ENCODE measurements around the gene FBXW9. TPM values are rescaled to one million over a fixed set of nuclear protein-coding genes. Genes with fewer than 3 reads are reported as not detected.

Gene FBXW9
- total RNA-seq, 4 donors from 2014 or later = 5.9 to 13.7 (median 11.3) TPM

DNA sequence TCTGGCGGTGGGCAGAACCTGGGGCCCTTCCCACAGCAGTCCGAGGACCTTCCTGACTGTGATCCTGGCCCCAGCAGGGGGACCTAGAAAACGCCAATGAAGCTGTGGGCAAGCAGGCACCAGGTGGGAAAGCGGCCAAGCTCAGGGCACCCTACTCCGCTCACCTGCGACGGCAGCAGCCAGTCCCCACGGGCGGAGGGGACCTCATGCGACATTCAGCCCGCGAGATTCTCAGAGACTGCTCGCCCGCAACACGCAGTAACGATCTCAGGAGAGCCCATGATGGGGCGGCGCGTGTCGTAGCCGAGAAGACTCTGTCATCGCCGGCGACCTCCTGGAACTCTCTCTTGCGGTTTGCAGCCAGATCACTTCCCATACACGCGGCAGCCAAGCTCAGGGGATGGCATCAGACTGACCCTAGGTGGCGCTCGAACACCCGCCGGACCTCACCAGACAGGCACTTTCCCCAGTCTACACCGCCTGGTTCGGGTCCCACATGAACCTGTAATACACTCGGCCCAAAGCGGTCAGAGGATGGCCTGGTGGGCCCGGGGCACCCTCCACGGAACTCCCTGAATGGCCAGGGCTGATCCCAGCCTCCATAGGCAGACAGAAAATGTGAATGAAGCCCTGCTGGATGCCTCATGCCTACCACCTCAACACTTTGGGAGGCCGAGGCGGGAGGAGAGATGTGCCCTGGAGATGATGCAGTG is 56.4 kb downstream of the FBXW9 start:
- WGBS, 2 donors = 7 to 13% methylated on average over 21 to 27 of the region's 39 CpGs
- Histone ChIP-seq H3K4me1 (peaks cover 4% of the 10 kb centered on the region in 2 donors), H3K36me3 (no peaks in the 10 kb centered on the region), H3K27ac (peak overlapping the region in 1 of 3 donors; percentile 10), H3K9me3 (no peaks in the 10 kb centered on the region), H3K4me3 (replicated peaks in 1 of 3) (peak overlapping the region in 1 of 3 donors; percentile 0), H3K27me3 (no peaks in the 10 kb centered on the region)
- TF ChIP-seq POLR2A (IDR thresholded peaks at IDR 0.05) (no peak), CTCF (IDR thresholded peaks at IDR 0.05) (peak; percentile 62 to 86 (median 74))
- intact Hi-C loops (cut with DNase I) = no loop called here
- DNase-seq = peak; percentile 82 to 88

Small RNA genes lying within 50 kb of the gene (small RNA-seq; reads per million reads assigned to genes)
- 1,098 reads per million, percentile 99 among the genes with 10 or more reads in this experiment for gene SNORD41

Other genes with a start within 250 kb of the FBXW9 start
- gene ZNF709, start 211.8 kb downstream of the FBXW9 start, total RNA-seq = 1 to 10 TPM; 7.6 to 9.4 (median 8.7) TPM
- gene ZNF564, start 145.1 kb downstream of the FBXW9 start, total RNA-seq = 10 to 100 TPM; 19.4 to 27.3 (median 23.9) TPM
- 10 to 100 TPM; 11.3 to 28.9 (median 17.5) TPM for gene ZNF490, start 85.8 kb downstream of the FBXW9 start, total RNA-seq
- 10 to 100 TPM; 37.8 to 44.9 (median 39.5) TPM for gene ZNF791, start 85.7 kb downstream of the FBXW9 start, total RNA-seq
- 100 to 1,000 TPM in 1 of 4 donors, 10 to 100 TPM in 3; 38.0 to 106 (median 82.5) TPM for gene MAN2B1, start 29.9 kb downstream of the FBXW9 start, total RNA-seq
- 10 to 100 TPM in 3 of 4 donors, 1 to 10 TPM in 1; 9.5 to 17.5 (median 14.3) TPM for gene WDR83, start 29.8 kb downstream of the FBXW9 start, total RNA-seq
- 100 to 1,000 TPM; 105 to 122 (median 115) TPM for gene DHPS, start 14.8 kb downstream of the FBXW9 start, total RNA-seq
- gene GNG14, start 8.6 kb downstream of the FBXW9 start, total RNA-seq = not detected
- gene TNPO2, start 27.3 kb upstream of the FBXW9 start, total RNA-seq = 10 to 100 TPM; 50.8 to 59.8 (median 54.8) TPM
- 100 to 1,000 TPM; 261 to 416 (median 329) TPM for gene TRIR, start 38.1 kb upstream of the FBXW9 start, total RNA-seq
- 10 to 100 TPM; 70.7 to 88.8 (median 83.3) TPM for gene GET3, start 40.9 kb upstream of the FBXW9 start, total RNA-seq
- gene BEST2, start 55.2 kb upstream of the FBXW9 start, total RNA-seq = not detected
- gene HOOK2, start 78.9 kb upstream of the FBXW9 start, total RNA-seq = 100 to 1,000 TPM; 128 to 145 (median 136) TPM
- 100 to 1,000 TPM; 111 to 393 (median 220) TPM for gene JUNB, start 94.9 kb upstream of the FBXW9 start, total RNA-seq
- gene PRDX2, start 105.2 kb upstream of the FBXW9 start, total RNA-seq = 100 to 1,000 TPM; 166 to 496 (median 328) TPM
- gene THSD8, start 105.4 kb upstream of the FBXW9 start, total RNA-seq = under 1 TPM in 1 of 4 donors, not detected in 3; 0.67 TPM
- gene RNASEH2A, start 110.0 kb upstream of the FBXW9 start, total RNA-seq = 10 to 100 TPM in 1 of 4 donors, 1 to 10 TPM in 3; 1.5 to 11.8 (median 5.4) TPM
- not detected for gene RTBDN, start 137.9 kb upstream of the FBXW9 start, total RNA-seq
- gene MAST1, start 141.9 kb upstream of the FBXW9 start, total RNA-seq = under 1 TPM in 1 of 4 donors, not detected in 3; 0.56 TPM
- gene DNASE2, start 184.8 kb upstream of the FBXW9 start, total RNA-seq = 10 to 100 TPM; 35.4 to 67.3 (median 59.1) TPM
- not detected for gene KLF1, start 190.6 kb upstream of the FBXW9 start, total RNA-seq
- gene GCDH, start 194.5 kb upstream of the FBXW9 start, total RNA-seq = 10 to 100 TPM; 31.2 to 63.7 (median 46.7) TPM
- not detected for gene SYCE2, start 222.7 kb upstream of the FBXW9 start, total RNA-seq
- 10 to 100 TPM; 43.5 to 61.5 (median 53.4) TPM for gene FARSA, start 237.1 kb upstream of the FBXW9 start, total RNA-seq
- 1,000 to 10,000 TPM; 1,892 to 4,270 (median 2,942) TPM for gene CALR, start 242.0 kb upstream of the FBXW9 start, total RNA-seq
- gene RAD23A, start 249.2 kb upstream of the FBXW9 start, total RNA-seq = 100 to 1,000 TPM in 2 of 4 donors, 10 to 100 TPM in 2; 72.0 to 128 (median 101) TPM

Data from thyroid gland (tissue), 4 donors.